ENCODE data around the gene INHBE.

- TF ChIP-seq CTCF (IDR thresholded peaks at IDR 0.05; ENCODE audit: low read length) (no peak), EZH2 (IDR thresholded peaks at IDR 0.05; ENCODE audit: borderline replicate concordance, low read length) (no peak)
Measured at GRCh38 chr12:57472391-57472790, 17.3 kb downstream of the INHBE start.
